Brain pericyte (primary cell): Measurements from ENCODE around the gene ZBTB42.

Experiments used
- DNase-seq: peaks from one replicate; pipeline ENCODE4 v3.0.0-alpha.2; 2012; ENCODE audit warnings: low read depth, low spot score

The ZBTB42 gene

DNA sequence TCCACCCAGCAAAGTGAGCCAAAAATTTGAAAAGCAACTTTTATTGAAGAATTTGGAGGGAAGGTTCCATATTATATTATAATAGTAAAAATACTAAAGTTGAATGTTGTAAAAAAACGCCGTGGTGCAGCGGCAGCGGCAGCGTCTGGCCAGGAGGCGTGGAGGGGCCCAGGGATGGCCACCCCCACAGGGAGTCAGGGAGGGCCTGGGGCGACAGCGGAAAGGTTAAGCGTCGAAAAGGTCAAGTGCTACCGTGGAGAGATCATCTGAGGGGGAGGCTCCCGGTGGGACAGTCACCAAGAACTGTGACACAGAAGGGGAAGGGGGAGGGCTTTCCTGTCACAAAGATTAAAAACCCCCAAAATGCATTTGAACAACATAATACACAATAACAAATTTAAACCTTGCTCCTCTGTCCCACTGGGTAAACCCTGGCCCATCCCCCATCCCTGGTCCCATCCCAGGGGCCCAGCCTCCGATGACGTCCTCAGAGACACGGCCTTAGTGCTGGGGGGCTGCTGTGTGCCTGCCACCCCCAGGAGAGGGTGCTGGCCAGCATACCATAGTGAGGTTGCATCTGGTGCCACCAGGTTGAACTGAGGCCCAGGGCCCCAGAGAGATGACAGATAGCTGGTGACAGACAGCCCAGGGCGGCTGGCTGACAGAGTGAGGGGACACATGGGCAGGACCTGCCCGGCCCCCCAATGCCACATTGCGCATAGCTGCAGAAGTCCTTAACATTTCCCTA, 31.4 kb upstream of the ZBTB42 start:
- DNase-seq: no peak

- DNase-seq: no peak
These were observed 30.8 kb upstream of the ZBTB42 start for GRCh38 chr14:104770072-104770579.

- DNase-seq: no peak
These were observed 30.0 kb upstream of the ZBTB42 start for GRCh38 chr14:104770851-104771272.

DNA sequence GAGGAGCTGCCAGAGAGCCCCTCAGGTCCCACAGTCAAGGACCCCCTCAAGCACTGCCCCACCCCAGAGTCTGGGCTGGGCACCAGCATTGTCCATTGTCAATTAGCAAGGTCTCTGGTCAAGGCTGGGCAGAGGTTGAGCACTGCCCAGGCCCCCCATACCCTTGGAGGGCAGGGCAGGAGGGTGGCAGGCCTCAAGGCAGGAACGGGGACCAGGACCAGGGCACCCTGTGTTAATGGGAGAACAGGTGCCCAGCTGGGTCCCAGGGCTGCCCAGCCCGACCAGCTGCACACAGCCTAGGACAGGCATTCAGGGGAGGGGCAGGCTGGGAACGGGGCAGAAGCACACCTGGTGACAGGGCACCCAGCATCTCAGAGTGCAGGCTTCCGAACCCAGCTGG, 29.5 kb upstream of the ZBTB42 start:
- no peak for DNase-seq

- DNase-seq: no peak
These were observed 28.8 kb upstream of the ZBTB42 start for GRCh38 chr14:104771918-104772706.

DNA sequence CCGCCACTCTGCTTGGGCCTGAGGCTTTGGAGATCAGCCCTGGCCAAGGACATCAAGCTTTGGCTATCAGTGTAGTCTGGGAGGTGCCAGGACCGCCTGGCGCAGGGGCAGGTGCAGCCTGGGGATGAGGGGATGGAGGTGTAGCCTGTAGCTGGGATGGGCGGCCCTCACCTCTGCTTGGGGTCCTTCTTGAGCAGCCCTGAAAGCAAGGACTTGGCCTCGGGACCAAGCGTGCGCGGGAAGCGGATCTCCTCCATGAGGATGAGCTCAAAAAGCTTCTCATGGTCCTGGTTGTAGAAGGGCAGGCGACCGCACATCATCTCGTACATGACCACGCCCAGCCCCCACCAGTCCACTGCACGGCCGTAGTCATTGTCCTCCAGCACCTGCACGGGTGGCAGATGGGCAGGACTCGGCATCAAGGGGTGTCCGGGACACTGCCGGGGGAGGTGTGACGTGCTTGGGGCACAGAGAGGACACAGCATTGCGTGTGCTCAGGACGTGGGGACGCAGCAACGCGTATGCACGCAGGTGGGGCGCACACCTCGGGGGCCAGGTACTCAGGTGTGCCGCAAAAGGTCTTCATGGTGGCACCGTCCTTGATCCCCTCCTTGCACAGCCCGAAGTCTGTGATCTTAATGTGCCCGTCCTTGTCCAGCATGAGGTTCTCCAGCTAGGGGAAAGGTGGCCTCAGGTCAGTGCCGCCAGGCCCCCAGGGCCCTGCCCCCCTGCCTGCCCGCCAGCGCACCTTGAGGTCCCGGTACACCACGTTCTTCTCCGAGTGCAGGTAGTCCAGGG, 28.0 kb upstream of the ZBTB42 start:
- DNase-seq: no peak

GRCh38 chr14:104773505-104774452, 27.1 kb upstream of the ZBTB42 start:
- no peak for DNase-seq

DNA sequence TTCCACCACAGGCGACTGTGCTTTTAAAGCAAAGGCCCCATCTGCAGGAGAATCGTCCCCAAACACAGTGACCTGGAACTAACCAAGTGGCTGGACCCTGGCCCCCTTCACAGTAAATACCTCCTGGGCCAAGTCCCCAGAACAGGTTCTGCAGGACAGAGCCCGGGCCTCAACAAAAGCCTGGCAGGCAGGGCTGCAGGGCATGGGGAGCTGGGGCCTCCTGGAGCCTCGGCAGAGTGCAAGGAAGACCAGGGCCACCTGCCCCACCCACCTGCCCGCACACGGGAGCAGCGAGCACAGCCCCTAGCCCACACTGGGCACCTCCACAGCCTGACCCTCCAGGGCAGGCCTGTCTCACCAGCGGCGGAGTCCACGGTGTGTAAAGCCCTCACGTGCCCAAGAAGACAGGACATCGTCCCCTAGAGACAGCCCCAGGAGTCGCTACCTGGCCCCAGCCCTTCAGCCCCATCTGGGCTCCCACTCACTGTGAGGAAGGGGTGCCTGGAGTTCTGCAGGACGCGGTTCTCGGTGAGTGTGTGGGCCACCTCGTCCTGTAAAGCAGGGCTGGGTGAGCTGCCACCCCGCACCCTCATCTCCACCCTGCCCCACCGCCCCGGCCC, 26.3 kb upstream of the ZBTB42 start:
- DNase-seq: no peak

- no peak for DNase-seq
These were observed 25.8 kb upstream of the ZBTB42 start for GRCh38 chr14:104775073-104775489.

GRCh38 chr14:104776481-104776880, 24.4 kb upstream of the ZBTB42 start:
- no peak for DNase-seq

DNA sequence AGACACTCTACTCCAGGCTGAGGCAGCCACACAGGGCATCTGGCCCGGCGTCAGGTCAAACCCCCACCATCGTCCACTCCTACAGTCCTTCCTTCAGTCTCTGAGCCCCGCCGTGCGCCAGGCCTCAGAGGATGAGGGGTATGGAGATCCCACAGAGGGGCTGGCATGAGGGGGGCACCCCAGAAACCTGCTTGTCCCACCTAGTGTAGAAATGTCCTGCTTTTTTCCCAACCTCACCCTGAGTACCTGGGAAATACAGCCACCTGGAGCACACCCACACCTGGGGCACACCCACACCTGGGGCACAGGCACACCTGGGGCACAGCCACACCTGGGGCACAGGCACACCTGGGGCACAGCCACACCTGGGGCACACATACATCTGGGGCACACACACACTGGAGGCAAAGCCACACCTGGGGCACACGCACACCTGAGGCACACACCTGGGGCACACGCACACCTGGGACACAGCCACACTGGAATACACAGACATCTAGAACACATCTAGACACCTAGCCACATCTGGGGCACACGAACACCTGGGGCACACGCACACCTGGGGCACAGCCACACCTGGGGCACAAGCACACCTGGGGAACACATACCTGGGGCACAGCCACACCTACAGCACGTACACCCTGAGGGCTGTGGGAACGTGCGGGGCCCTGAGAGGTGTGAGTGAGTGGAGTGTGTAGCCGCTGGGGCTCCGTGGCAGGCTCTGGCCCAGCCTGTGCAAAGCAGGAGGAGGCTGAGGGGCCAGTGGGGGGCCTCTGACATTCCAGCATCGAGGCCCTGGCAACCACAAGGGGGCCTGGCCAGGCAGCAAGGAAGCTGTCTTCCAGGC, 23.7 kb upstream of the ZBTB42 start:
- no peak for DNase-seq

DNA sequence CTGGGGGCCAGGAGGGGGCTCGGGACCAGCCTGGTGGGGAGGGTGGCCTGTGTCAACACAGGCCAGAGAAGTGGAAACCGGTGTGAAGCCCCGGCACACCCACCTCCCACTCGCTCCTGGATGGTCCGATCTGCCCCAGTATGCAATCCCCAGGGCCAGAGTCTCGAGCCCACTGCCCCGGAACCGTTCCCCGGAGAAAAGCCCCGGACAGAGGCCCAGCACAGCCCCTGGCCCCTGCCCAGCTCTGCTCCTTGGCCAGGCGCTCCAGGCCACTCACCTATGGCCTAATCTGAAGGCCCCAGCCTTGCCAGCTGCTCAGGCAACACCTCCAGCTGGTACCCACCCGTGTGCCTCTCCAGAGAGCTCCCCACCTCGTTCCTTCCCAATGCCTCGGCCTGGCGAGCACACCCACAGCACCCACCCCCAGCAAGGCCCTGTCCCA, 23.1 kb upstream of the ZBTB42 start:
- no peak for DNase-seq

DNA sequence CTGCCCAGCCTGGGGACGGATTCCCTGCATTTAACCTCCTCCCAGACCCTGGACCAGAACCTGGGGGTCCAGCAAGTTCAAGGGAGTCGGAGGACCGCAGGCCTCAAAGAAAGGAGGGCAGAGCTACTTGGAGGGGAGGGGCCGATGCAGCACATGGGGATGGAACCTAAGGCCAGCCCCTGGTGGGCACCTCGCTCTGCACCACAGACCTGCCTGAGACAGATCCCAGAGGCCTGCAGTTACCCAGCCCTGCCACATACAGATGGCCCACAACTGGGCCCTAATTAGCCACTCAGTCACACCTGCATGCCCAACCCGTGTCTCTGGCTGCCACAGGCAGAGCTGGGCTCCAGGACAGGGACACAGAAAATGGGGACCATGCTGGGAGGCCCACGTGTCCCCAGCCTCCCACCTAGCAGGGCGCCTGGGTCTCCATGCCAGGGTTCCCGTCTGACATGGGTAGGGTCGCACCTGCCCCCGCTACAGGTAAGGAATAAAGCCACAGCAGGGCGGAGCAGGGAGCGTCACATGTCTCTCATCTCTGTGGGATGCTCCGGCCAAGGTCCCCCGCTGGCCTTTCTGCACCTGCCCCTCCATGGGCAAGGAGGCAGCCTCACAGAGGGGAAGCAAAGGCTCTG, 22.1 kb upstream of the ZBTB42 start:
- no peak for DNase-seq

DNA sequence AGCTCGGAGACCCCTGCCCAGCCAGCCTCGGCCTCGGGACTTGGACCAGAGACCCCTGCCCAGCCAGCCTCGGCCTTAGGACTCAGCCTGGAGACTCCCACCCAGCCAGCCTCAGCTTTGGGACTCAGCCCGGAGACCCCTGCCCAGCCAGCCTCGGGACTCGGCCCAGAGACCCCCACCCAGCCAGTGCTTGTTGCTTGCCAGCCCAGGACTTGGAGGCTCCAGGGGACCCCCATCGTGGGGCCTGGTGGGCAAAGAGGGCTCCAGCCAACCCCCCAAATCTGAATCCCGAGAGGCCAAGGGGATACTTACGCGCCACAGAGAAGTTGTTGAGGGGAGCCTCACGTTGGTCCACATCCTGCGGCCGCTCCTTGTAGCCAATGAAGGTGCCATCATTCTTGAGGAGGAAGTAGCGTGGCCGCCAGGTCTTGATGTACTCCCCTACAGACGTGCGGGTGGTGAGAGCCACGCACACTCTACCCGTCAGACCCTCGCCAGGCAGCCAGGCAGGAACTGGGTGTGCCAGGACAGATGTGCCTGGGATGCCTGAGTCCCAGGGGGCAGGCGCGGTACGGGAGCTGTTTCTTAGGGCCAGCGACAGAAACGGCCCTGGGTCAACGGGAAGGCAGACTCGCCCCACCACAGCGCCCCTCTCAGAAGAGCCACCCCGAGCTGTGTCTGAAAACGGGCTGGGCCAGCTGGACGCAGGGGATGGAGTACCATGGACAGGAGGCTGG, 21.0 kb upstream of the ZBTB42 start:
- DNase-seq: no peak

GRCh38 chr14:104780513-104781030, 20.3 kb upstream of the ZBTB42 start:
- DNase-seq: no peak

DNA sequence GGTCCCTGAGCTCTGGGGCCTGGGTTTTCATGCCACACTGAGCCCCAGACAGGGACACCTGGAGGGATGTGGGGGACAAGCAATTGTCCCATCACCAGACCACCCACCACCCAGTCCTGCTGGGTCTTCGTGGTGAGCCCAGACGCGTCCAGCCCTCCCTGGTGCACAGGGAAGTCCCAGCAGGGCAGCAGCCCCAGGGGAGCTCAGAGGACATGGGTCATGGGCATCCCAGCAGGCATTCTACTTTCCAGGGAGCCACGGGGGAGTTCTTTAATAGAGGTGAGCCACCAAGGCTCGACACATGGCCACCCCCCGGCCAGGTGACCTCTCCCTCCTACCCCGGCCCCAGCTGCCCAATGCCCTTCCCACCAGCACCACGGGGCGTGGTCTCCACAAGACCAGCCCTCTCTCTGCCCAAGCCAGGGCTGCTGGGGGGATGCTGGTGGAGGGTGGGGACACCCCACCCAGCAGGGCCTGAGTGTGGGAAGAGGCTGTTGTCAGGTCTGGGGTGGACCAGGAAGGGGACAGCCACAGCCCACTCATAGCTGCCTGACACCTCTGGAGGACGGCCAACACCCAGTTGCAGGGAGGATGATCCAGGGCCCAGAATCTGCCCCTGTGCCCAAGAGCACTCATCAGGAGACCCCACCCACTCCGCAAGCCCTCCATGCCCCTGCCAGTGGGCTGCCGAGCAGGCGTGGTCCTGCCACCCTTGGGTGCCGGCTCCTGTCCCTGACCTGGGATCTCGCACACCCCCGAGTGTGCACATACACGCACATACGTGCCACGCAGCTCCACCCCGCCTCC, 19.4 kb upstream of the ZBTB42 start:
- DNase-seq: no peak
